ENCODE results near the gene FXYD5.

DNA sequence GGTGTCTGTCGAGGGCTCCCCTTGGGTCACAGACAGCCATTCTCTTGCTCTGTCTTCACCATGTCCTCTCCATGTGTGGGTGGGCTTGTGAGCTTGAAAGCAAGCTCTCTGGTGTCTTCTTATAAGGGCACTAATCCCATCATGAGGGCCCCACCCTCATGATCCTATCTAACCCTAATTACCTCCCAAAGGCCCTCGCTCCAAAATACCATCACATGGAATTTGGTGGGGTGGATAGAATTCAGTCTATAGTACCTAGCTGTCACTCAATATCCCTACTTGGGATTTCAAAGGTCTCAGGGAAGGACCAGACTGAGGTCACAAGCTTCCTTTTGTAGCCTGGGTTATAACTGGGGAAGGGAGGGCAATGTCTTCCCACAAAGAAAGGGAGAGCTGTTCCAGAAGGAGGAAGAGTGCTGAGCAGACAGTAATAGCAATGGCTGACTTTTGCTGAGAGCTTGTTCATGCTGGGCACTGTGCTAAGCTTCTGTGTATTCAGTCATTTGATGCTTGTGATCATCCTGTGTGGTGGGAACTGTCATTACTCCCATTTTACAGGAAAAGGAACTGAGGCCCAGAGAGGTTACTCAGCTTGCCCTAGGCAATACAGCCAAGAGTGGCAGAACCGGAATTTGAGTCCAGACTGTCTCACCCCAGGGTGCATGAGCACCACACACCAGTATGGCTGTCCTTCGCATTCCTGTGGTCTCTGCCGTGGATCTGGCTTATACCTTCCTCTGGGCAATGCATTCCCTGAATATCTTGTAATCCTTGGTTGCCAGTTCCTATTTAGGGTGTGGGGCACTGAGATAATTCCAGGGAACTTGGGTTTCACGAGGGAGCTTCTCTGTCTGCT is 8.2 kb downstream of the FXYD5 start:
- TF ChIP-seq ZFX (IDR thresholded peaks at IDR 0.05; ENCODE audit: borderline replicate concordance): no peak
- TF ChIP-seq, protein P1, sequence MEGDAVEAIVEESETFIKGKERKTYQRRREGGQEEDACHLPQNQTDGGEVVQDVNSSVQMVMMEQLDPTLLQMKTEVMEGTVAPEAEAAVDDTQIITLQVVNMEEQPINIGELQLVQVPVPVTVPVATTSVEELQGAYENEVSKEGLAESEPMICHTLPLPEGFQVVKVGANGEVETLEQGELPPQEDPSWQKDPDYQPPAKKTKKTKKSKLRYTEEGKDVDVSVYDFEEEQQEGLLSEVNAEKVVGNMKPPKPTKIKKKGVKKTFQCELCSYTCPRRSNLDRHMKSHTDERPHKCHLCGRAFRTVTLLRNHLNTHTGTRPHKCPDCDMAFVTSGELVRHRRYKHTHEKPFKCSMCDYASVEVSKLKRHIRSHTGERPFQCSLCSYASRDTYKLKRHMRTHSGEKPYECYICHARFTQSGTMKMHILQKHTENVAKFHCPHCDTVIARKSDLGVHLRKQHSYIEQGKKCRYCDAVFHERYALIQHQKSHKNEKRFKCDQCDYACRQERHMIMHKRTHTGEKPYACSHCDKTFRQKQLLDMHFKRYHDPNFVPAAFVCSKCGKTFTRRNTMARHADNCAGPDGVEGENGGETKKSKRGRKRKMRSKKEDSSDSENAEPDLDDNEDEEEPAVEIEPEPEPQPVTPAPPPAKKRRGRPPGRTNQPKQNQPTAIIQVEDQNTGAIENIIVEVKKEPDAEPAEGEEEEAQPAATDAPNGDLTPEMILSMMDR (IDR thresholded peaks at IDR 0.05): no peak
